NCI-H2107 (cell line): Measurements from ENCODE around the gene EPO.
"Not testable (repeated sequence)": the region's sequence is repeated elsewhere in the genome, so short reads cannot be mapped to it uniquely, and the experiment has no call there.

Experiments
- DNase-seq: peaks from one replicate; lab custom pipeline; 2025; lab: John Stamatoyannopoulos, UW

EPO gene

DNA sequence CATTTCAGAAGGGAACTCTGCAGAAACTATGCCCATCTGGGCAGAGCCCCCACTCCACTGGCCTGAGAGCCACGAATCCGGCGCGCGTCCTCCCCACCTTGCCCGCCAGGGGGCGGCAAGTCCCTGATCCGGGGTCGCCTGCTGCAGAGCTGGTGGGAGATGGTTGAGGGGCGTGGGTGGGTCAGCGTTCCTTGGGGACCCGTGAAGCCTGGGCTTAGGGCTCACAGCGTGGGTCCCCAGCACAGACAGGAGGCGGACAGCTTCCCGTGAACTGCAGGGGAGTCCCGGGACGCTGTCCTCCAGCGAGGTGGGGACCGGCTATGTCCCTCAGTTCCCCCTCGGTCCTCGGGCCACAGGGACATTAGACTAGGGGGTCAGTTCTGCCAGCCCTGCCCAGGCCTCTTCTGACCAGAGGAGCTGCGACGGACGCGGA is 14.9 kb upstream of the EPO start:
- peak; percentile 44 for DNase-seq

DNA sequence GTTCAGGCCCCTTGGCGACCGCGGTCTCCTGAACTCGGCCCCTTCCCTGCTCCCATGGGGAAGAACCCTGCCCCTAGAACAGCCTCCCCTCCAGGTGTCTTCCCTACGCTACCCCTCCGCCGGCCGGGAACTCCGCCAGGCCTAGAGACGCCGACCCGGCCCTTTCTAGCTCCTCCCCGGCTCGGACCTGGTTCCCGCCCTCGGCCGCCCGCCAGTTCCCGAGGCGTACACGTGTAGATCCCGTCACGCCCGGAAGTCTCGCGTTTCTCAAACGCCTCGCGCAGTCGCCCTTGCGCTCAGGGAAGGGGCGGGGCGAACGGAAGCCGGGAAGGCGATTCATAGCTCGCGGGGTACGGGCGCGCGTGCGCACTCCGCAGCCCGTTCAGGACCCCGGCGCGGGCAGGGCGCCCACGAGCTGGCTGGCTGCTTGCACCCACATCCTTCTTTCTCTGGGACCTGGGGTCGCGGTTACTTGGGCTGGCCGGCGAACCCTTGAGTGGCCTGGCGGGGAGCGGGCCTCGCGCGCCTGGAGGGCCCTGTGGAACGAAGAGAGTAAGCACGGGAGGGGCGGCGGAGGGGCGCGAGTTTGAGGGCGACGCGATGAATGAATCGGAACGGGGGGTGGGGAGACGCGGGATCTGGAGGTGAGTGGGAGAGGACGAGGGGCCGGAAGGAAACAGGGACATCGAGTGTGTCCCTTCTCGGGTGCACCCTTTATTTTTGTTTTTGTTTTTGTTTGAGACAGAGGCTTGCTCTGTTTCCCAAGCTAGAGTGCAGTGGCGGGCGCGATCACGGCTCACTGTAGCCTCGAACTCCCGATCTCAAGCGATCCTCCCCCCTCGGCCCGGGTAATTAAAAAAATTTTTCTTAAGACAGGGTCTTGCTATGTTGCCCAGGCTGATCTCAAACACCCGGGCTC is 14.3 kb upstream of the EPO start, which contains the start of gene POP7:
Gene POP7 (plus strand): TSS at position 369 of the 919 bp plus-strand sequence. CDS start 710 bp downstream, outside the sequence.
- DNase-seq = peak; percentile 99

DNA sequence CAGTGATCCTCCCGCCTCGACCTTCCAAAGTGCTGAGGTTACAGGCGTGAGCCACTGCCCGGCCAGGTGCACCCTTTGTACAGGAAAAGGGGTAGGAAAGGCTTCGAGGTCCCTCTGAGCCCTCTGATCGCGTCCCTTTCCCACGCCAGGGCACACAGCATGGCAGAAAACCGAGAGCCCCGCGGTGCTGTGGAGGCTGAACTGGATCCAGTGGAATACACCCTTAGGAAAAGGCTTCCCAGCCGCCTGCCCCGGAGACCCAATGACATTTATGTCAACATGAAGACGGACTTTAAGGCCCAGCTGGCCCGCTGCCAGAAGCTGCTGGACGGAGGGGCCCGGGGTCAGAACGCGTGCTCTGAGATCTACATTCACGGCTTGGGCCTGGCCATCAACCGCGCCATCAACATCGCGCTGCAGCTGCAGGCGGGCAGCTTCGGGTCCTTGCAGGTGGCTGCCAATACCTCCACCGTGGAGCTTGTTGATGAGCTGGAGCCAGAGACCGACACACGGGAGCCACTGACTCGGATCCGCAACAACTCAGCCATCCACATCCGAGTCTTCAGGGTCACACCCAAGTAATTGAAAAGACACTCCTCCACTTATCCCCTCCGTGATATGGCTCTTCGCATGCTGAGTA is 13.5 kb upstream of the EPO start:
- no peak for DNase-seq

DNA sequence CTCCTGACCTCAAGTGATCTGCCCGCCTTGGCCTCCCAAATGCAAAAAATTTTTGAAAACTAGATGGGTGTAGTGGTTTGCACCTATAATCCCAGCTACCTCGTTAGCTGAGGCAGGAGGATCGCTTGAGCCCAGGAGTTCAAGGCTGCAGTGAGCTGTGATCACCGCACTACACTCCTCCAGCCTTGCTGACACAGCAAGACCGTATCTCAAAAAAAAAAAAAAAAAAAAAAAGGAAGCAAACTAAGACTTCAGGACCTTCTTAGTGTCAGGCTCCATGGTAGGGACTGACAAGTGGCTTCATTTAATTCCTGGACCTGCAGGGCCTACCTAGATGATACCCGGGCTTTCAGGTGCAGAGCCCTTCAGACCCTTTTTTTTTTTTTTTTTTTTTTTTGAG is 11.9 kb upstream of the EPO start:
- DNase-seq = no peak

DNA sequence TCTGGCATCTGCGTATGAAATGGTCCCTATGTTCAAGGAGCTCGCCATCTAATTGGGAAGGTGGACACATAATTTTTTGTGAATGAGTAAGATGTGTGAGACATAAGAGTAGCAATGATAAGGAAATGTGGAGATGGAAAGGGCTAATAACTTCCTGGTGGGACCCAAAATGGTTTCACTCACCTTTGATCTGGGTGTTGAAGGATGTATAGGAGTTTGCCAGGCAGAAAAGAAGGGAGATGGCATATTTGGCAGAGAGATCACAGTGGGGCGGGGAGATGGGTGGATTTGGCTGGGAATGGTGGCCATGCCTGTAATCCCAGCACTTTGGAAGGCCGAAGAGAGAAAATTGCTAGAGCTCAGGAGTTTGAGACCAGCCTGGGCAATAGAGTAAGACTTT is 9.8 kb upstream of the EPO start:
- DNase-seq = no peak

DNA sequence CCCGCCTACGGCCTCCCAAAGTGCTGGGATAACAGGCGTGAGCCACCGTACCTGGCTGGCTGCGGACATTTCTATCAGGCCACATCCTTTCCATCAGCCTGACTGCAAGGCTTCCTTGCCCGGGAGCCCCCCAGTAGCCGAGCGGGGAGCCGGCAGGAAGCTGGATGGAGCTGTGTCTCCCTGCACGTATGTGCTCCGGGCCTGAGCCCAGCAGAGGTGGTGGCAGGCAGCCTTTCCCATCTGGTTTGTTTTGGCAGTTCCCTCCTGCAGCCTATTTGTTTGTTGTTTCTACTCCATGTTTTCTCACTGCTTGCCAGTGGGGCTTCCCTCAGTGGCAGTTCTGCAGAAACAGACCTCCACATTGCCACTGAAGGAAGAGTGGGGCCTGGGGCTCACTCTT is 8.9 kb upstream of the EPO start:
- DNase-seq = no peak

DNA sequence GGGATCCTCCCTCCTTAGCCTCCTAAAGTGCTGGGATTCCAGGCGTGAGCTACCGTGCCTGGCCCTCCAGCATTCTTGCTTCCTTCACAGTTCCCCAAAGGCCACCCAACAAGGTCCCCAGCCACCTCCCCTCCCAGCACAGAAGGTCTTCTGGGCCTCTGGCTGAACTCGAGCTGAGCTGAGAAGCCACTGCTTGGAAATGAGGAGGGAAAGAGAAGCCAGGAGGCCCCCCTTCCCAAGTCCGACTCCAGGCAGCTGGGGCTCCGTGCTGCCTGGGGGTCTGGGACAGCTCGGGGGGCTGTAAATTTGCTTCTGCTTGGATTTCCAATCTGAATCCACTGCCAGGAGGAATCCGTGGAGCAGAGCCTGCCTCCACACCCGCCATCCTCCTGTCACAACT is 5.5 kb upstream of the EPO start:
- no peak for DNase-seq

DNA sequence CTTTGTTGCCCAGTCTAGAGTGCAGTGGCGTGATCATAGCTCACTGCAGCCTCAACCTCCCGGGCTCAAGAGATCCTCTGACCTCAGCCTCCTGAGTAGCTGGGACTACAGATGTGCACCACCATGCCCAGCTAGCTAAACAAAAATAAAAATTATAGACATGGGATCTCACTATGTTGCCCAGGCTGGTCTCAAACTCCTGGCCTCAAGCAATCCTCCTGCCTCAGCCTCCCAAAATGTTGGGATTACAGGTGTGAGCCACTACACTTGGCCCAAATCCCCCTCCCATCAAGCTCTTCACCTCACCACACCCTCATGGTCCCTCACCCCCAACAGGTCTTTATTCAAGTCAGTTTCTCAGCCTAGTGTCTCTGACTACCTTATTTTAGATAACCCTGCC is 3.2 kb upstream of the EPO start:
- DNase-seq = not testable (repeated sequence)

DNA sequence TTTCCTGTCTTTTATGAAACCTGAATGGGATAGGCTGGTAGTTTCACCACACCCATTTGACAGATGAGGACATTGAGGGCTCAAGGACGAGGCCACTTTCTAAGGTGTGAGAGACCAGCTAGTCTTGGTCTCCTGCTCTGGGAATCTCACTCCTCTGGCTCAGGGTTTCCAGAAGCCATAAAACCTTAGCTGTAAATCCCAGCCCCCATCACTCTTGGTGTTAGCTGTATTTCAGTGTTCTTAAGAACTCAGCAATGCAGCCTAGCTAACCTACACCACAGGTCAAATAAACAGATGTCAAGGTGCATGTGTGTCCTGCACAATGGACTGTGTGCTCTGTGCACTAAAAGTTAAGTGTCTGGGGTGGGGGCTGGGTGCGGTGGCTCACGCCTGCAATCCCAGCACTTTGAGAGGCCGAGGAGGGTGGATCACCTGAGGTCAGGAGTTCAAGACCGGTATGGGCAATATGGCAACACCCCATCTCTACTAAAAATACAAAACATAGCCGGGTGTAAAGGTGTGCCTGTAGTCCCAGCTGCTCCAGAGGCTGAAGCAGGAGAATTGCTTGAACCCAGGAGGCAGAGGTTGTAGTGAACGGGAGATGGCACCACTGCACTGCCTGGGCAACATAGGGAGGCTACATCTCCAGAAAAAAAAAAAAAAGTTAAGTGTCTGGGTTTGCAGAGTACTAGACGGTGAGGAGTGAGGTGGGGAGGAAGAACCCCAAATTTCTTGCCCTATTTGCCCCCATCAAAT is 567 bp upstream of the EPO start:
- DNase-seq = no peak

DNA sequence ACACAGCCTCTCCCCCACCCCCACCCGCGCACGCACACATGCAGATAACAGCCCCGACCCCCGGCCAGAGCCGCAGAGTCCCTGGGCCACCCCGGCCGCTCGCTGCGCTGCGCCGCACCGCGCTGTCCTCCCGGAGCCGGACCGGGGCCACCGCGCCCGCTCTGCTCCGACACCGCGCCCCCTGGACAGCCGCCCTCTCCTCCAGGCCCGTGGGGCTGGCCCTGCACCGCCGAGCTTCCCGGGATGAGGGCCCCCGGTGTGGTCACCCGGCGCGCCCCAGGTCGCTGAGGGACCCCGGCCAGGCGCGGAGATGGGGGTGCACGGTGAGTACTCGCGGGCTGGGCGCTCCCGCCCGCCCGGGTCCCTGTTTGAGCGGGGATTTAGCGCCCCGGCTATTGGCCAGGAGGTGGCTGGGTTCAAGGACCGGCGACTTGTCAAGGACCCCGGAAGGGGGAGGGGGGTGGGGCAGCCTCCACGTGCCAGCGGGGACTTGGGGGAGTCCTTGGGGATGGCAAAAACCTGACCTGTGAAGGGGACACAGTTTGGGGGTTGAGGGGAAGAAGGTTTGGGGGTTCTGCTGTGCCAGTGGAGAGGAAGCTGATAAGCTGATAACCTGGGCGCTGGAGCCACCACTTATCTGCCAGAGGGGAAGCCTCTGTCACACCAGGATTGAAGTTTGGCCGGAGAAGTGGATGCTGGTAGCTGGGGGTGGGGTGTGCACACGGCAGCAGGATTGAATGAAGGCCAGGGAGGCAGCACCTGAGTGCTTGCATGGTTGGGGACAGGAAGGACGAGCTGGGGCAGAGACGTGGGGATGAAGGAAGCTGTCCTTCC is 620 bp downstream of the EPO start:
- DNase-seq = no peak

DNA sequence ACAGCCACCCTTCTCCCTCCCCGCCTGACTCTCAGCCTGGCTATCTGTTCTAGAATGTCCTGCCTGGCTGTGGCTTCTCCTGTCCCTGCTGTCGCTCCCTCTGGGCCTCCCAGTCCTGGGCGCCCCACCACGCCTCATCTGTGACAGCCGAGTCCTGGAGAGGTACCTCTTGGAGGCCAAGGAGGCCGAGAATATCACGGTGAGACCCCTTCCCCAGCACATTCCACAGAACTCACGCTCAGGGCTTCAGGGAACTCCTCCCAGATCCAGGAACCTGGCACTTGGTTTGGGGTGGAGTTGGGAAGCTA is 1.2 kb downstream of the EPO start:
- DNase-seq = no peak

DNA sequence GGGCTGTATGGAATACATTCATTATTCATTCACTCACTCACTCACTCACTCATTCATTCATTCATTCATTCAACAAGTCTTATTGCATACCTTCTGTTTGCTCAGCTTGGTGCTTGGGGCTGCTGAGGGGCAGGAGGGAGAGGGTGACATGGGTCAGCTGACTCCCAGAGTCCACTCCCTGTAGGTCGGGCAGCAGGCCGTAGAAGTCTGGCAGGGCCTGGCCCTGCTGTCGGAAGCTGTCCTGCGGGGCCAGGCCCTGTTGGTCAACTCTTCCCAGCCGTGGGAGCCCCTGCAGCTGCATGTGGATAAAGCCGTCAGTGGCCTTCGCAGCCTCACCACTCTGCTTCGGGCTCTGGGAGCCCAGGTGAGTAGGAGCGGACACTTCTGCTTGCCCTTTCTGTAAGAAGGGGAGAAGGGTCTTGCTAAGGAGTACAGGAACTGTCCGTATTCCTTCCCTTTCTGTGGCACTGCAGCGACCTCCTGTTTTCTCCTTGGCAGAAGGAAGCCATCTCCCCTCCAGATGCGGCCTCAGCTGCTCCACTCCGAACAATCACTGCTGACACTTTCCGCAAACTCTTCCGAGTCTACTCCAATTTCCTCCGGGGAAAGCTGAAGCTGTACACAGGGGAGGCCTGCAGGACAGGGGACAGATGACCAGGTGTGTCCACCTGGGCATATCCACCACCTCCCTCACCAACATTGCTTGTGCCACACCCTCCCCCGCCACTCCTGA is 2.4 kb downstream of the EPO start:
- no peak for DNase-seq

DNA sequence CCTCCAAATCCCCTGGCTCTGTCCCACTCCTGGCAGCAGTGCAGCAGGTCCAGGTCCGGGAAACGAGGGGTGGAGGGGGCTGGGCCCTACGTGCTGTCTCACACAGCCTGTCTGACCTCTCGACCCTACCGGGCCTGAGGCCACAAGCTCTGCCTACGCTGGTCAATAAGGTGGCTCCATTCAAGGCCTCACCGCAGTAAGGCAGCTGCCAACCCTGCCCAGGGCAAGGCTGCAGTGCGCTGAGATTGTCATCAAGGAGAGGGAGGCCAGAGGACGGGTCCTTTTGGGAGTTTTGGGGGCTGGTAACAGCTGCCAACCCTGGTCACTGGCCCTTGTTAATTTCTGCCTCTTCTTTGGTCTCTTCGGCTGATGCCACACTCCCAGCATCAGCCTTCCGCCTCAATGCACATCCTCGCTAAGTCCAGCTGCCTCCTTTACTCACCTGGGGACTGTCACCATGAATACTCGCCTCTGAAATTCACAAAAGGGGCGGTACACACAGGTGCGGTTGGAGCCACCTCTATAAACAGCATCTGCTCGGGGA is 3.5 kb downstream of the EPO start:
- no peak for DNase-seq

DNA sequence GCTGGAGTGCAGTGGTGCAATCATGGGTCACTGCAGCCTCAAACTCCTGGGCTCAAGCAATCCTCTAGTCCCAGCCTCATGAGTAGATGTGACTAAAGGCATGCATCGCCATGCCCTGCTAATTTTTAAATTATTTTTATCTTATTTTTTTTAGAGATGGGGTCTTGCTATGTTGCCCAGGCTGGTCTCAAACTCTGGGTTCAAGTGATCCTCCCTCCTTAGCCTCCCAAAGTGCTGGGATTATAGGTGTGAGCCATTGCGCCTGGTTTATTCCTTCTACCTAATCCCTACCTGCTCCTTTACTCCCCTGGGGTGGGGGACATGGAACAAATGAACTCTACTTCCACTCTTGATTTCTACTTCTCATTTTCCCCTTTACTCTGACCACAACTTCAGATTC is 4.1 kb downstream of the EPO start:
- DNase-seq = not testable (repeated sequence)

DNA sequence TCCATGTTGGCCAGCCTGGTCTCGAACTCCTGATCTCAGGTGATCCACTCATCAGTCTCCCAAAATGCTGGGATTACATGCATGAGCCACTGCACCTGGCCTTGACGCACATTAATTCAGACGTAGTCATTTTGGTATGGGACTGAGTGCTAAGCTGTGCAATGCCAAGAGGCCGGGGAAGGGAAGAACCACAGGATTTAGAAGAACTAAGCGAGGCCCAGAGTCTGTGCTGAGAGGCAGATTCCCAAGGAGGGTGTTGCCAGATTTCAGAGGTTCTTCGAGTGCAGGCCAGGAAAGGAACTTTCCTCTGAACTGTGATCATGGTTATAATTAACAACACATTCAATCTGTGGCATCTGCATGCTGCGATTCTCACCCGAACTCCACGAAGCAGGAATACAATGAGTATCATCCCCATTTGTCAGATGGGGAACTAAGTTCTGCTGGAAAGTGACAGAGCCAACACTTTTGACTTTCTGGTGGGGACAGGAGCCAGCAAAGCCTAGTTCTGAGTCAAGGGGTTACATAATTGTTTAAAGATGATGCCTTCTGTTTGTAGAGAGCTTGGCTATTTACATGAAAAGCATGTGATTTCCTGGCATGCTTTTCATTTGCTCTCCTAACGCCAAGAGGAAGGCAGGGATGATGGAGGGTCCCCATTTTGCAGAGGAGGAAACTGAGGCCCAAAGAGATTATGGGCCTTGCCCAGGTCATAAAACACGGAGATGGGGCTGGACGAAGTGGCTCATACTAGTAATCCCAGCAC is 6.9 kb downstream of the EPO start:
- DNase-seq = no peak

DNA sequence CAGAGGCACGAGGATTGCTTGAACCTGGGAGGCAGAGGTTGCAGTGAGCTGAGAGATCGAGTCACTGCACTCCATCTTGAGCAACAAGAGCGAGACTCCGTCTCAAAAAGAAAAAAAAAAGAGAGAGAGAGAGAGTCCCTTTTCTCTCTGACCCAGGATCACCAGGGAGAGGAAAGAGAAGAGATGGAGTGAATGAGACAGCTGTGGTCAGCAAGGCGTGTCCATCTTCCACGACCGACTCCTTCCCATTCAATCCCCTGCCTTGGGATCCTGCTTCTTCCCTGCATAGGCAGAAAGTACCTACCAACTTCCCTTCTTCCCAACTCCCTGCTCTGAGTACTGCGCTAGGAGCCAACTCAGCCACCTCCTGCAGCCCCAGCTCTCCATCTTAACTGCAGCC is 7.9 kb downstream of the EPO start:
- no peak for DNase-seq

DNA sequence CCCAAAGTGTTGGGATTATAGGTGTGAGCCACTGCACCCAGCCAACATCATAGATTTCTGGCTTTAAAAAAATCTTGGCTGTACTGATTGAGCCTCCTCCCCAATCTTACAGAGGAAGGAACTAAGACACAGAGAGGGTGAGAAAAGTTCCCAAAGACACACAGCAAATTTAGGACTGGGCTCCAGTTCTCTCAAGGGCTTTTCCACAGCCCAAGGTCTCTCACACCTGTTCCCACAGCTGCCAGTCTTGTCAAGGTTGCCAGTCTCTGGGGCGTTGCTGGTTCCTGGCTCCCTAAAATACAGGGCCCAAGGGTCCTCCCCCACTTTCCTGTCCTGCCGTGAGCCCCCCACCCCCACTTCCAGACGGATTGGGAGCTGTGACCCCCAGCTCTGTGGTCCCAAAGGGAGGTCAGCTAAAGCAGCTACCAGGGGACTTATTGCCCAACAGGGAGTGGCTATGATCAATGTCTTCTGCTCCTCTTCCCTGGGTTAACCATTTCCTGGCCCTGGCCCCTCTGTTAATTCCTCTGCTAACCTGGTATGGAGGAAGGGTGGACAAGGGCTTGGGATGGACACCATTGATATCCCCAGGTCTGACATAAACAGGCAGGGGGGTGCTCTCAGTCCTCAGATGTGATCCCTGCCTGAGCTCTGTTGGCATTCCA is 10.0 kb downstream of the EPO start:
- no peak for DNase-seq

DNA sequence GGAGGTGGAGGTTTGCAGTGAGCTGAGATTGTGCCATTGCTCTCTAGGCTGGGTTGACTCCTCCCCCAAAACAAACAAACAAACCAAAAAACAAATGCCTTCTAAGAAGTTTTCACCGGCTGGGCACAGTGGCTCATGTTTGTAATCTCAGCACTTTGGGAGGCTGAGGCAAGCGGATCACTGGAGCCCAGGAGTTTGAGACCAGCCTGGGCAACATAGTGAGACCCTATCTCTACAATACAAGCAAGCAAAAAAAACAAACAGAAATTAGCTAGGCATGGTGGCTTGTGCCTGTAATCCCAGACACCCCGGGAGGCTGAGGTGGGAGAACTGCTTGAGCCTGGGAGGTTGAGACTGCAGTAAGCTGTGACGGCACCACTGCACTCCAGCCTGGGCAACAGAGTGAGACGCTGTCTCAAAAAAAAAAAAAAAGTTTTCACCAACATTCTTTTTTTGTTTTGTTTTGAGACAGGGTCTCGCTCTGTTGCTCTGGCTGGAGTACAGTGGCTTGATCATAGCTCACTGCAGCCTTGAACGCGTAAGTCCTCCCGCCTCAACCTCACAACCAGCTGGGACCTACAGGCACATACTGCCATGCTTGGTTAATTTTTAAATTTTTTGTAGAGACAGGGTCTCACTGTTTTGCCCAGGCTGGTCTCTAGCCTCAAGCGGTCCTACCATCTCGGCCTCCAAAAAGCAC is 11.8 kb downstream of the EPO start:
- DNase-seq = no peak

DNA sequence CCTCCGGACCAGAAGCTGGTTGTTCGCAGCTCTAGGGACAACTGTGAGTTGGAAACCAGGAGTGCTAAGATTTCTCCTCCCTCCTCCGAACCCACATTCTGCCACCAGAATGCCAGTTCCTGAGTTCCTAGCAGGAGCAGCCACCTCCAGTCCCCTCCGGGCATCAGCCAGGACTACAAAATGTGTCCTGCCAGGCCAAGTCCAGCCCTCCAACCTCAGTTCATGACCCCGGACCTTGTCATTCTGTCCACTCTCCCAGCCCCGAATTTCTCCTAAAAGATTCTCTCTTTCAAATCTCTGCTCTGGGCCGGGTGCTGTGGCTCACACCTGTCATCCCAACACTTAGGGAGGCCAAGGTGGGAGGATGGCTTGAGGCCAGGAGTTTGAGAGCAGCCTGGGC is 15.5 kb downstream of the EPO start:
- DNase-seq = no peak
